ENCODE data around the gene AXL. TPM values are rescaled to one million over a fixed set of nuclear protein-coding genes. Genes with fewer than 3 reads are reported as not detected.

The AXL gene
- total RNA-seq, 1 donor from 2014 or later, result 250 TPM

DNA sequence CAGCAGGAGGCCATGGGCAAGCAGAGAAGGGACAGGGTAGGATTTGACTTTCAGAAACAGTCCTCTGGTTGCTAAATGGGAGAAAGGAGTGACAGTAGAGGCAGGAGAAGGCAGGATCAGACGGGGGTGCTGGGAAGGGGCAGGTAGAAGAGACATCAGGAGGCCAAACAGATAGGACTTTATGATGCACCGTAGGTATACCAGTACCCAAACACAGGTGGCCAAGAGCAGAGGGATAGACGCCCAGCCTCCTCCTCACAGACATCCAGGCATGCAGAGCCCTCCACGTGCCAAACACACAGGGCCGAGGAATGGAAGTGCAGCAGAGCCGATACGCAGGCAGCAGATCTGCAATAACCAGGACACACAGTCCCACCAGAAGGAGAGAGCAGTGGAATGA, 1.3 kb upstream of the AXL start:
- Mint-ChIP-seq H3K4me3 (ENCODE audit: unreplicated experiment) (peak overlapping the region; percentile 38), H3K36me3 (ENCODE audit: unreplicated experiment) (peaks cover 11% of the 10 kb centered on the region), H3K9me3 (ENCODE audit: unreplicated experiment) (no peaks in the 10 kb centered on the region), H3K27ac (ENCODE audit: unreplicated experiment) (peak overlapping the region; percentile 11), H3K4me1 (ENCODE audit: unreplicated experiment) (peaks cover 40% of the 10 kb centered on the region), H3K27me3 (ENCODE audit: unreplicated experiment) (no peaks in the 10 kb centered on the region)
- DNase-seq (ENCODE audit: extremely low spot score, unreplicated experiment), result no peak
- TF ChIP-seq, protein P1, sequence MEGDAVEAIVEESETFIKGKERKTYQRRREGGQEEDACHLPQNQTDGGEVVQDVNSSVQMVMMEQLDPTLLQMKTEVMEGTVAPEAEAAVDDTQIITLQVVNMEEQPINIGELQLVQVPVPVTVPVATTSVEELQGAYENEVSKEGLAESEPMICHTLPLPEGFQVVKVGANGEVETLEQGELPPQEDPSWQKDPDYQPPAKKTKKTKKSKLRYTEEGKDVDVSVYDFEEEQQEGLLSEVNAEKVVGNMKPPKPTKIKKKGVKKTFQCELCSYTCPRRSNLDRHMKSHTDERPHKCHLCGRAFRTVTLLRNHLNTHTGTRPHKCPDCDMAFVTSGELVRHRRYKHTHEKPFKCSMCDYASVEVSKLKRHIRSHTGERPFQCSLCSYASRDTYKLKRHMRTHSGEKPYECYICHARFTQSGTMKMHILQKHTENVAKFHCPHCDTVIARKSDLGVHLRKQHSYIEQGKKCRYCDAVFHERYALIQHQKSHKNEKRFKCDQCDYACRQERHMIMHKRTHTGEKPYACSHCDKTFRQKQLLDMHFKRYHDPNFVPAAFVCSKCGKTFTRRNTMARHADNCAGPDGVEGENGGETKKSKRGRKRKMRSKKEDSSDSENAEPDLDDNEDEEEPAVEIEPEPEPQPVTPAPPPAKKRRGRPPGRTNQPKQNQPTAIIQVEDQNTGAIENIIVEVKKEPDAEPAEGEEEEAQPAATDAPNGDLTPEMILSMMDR (IDR thresholded peaks at IDR 0.05), result no peak

DNA sequence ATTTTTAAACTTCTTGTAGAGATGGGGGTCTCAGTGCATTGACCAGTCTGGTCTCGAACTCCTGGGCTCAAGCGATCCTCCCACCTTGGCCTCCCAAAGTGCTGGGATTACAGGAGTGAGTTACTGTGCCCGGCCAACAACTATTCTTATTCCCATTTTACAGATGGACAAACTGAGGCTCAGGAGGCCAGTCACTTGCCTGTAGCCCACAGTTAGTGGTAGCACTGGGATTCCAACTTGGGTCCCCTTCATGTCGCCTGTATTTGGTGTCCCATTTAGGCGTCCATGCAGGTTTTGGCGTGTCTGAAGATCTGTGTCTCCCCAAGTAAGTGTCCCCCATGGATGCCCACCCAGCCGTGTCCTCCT, 791 bp upstream of the AXL start:
- DNase-seq (ENCODE audit: extremely low spot score, unreplicated experiment), result no peak
- H3K27ac Mint-ChIP-seq (ENCODE audit: unreplicated experiment), result peak overlapping the region; percentile 96
- TF ChIP-seq, protein P1 (IDR thresholded peaks at IDR 0.05), result no peak
- H3K9me3 Mint-ChIP-seq (ENCODE audit: unreplicated experiment), result no peaks in the 10 kb centered on the region
- peak overlapping the region; percentile 94 for H3K4me3 Mint-ChIP-seq (ENCODE audit: unreplicated experiment)
- no peaks in the 10 kb centered on the region for H3K27me3 Mint-ChIP-seq (ENCODE audit: unreplicated experiment)
- H3K36me3 Mint-ChIP-seq (ENCODE audit: unreplicated experiment), result peaks cover 11% of the 10 kb centered on the region
- H3K4me1 Mint-ChIP-seq (ENCODE audit: unreplicated experiment), result peaks cover 45% of the 10 kb centered on the region

DNA sequence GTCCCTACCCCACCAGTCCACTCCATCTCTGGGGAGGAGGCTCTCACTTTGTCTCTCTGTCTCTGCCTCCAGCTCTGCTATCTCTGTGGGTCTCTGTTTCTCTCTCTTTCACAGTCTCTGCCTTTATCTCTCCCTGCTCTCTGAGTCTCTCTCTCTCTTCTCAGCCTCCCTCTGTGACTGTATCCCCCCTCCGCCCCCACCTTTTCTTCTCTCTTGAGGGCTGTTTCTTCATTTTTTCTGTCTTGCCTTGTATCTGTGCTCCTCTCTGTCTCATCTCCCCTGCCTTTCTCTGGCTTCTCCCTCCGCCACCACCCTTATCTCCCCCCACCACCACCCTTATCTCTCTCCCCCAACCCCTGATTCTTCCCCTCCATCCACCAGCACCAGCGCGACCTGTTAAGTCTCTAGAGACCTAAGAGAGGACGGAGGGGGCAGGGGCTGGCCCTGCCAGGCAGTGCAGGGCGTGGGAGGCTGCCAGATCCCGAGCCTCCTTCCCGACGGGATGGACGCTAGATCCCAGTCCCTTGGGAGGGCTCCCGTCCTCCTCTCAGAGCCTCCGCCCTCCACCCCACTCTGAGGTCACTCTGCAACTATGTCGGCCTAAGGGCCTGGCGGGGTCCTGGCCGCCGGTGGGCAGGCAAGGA, 1.0 kb downstream of the AXL start:
- peaks cover 63% of the 10 kb centered on the region for H3K4me1 Mint-ChIP-seq (ENCODE audit: unreplicated experiment)
- H3K9me3 Mint-ChIP-seq (ENCODE audit: unreplicated experiment), result no peaks in the 10 kb centered on the region
- peaks cover 11% of the 10 kb centered on the region for H3K36me3 Mint-ChIP-seq (ENCODE audit: unreplicated experiment)
- no peaks in the 10 kb centered on the region for H3K27me3 Mint-ChIP-seq (ENCODE audit: unreplicated experiment)
- H3K27ac Mint-ChIP-seq (ENCODE audit: unreplicated experiment), result peak overlapping the region; percentile 96
- H3K4me3 Mint-ChIP-seq (ENCODE audit: unreplicated experiment), result peak overlapping the region; percentile 94
- TF ChIP-seq, protein P1 (IDR thresholded peaks at IDR 0.05), result no peak
- no peak for DNase-seq (ENCODE audit: extremely low spot score, unreplicated experiment)

DNA sequence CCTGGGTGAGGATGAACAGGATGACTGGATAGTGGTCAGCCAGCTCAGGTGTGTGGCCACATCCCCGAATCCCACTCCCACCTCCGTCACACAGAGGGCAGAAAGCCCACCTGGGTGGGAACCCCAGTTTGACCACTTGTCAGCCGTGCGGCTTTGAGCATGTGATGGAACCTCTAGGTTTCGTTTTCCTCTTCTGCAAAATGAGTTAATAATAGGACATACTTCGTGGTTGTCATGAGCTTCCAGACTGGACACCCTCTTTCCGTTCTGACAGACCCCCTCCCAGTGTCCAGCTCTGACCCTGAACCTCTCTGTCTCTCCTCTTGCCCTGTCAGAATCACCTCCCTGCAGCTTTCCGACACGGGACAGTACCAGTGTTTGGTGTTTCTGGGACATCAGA, 1.8 kb downstream of the AXL start:
- H3K9me3 Mint-ChIP-seq (ENCODE audit: unreplicated experiment), result no peaks in the 10 kb centered on the region
- peak overlapping the region; percentile 94 for H3K4me3 Mint-ChIP-seq (ENCODE audit: unreplicated experiment)
- no peak for DNase-seq (ENCODE audit: extremely low spot score, unreplicated experiment)
- H3K36me3 Mint-ChIP-seq (ENCODE audit: unreplicated experiment), result peaks cover 11% of the 10 kb centered on the region
- H3K4me1 Mint-ChIP-seq (ENCODE audit: unreplicated experiment), result peaks cover 71% of the 10 kb centered on the region
- H3K27ac Mint-ChIP-seq (ENCODE audit: unreplicated experiment), result peak overlapping the region; percentile 96
- TF ChIP-seq, protein P1 (IDR thresholded peaks at IDR 0.05), result no peak
- no peaks in the 10 kb centered on the region for H3K27me3 Mint-ChIP-seq (ENCODE audit: unreplicated experiment)

DNA sequence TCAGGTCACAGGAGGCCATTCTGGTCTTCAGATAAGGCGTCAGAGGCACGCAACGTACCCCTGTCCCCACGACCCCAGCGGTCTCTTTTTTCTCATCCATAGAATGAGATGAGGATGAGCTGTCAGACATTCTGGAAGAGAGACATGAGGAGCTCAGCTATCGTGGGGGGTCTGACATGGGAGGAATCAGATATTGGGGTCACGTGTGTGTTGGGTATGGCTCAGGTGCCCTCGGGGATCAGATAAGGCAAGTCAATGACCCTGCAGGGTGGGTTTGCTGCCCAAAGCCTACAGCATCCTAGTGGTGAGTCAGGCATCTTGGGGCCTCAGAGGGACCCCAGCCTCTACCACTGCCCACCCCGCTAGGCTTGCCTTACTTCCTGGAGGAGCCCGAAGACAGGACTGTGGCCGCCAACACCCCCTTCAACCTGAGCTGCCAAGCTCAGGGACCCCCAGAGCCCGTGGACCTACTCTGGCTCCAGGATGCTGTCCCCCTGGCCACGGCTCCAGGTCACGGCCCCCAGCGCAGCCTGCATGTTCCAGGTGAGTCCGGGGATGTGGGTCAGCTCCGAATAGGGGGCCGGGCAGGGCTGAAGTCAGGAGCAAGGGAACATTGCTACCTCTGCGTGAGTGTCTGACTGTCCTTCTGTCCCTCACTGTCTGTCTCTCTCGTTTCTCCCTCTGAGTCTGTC, 2.6 kb downstream of the AXL start:
- peaks cover 74% of the 10 kb centered on the region for H3K4me1 Mint-ChIP-seq (ENCODE audit: unreplicated experiment)
- no peaks in the 10 kb centered on the region for H3K27me3 Mint-ChIP-seq (ENCODE audit: unreplicated experiment)
- TF ChIP-seq, protein P1 (IDR thresholded peaks at IDR 0.05), result no peak
- peaks cover 11% of the 10 kb centered on the region for H3K36me3 Mint-ChIP-seq (ENCODE audit: unreplicated experiment)
- peak overlapping the region; percentile 94 for H3K4me3 Mint-ChIP-seq (ENCODE audit: unreplicated experiment)
- peak overlapping the region; percentile 96 for H3K27ac Mint-ChIP-seq (ENCODE audit: unreplicated experiment)
- no peak for DNase-seq (ENCODE audit: extremely low spot score, unreplicated experiment)
- no peaks in the 10 kb centered on the region for H3K9me3 Mint-ChIP-seq (ENCODE audit: unreplicated experiment)

All from osteocyte (in vitro differentiated cells).